Lower lobe of right lung (tissue), 2 donors: ENCODE data around the gene DHDH. TPM values are rescaled to one million over a fixed set of nuclear protein-coding genes. Genes with fewer than 3 reads are reported as not detected.

Experiments
- ATAC-seq, 2 donors: fragments of 200-7000 bp; cut with Tn5 transposase; one replicate each; pipeline ENCODE4 v1.9.1; 2020 to 2022; ENCODE audit warnings: mild to moderate bottlenecking in 2 of 2, moderate library complexity in 2 of 2
- DNase-seq: peaks from one replicate; pipeline ENCODE4 v3.0.0-alpha.2; 2020
- H3K27ac ChIP-seq: fragments of 200-600 bp; one replicate; pipeline ENCODE4 v1.8.0; 2022
- H3K27me3 ChIP-seq: fragments of 200-600 bp; one replicate; pipeline ENCODE4 v1.8.0; 2022; ENCODE audit warnings: low read depth
- H3K36me3 ChIP-seq: fragments of 200-600 bp; one replicate; pipeline ENCODE4 v1.8.0; 2022; ENCODE audit warnings: mild to moderate bottlenecking
- H3K4me1 ChIP-seq: fragments of 200-600 bp; one replicate; pipeline ENCODE4 v1.8.0; 2022
- H3K4me3 ChIP-seq: fragments of 200-600 bp; one replicate; pipeline ENCODE4 v1.8.0; 2022; ENCODE audit warnings: mild to moderate bottlenecking
- H3K9me3 ChIP-seq: fragments of 200-600 bp; one replicate; pipeline ENCODE4 v1.8.0; 2022
- intact Hi-C: fragments of 100-400 bp; cut with DNase I; formaldehyde crosslinking; loops from one replicate; pipeline ENCODE4 v1.11.0; 2022
- total RNA-seq: library from RNA; stranded (reverse); fragmentation: NEBNext Ultra II Directional; extraction: Animal tissue kit (Norgen Biotek cat#: 25700); gene quantifications from one replicate; pipeline ENCODE4 v1.2.1, GENCODE V29; 2021
- TF ChIP-seq, protein P1 (sequence below): fragments of 200-600 bp; IDR thresholded peaks from one replicate; pipeline ENCODE4 v1.8.0; 2022; ENCODE audit warnings: antibody characterized with exemption, mild to moderate bottlenecking
- donor health status: DM: no; HTN: yes; CAD: no; lungs with severe emphysema.

The DHDH gene
- total RNA-seq, 1 donor from 2014 or later: 1.9 TPM

DNA sequence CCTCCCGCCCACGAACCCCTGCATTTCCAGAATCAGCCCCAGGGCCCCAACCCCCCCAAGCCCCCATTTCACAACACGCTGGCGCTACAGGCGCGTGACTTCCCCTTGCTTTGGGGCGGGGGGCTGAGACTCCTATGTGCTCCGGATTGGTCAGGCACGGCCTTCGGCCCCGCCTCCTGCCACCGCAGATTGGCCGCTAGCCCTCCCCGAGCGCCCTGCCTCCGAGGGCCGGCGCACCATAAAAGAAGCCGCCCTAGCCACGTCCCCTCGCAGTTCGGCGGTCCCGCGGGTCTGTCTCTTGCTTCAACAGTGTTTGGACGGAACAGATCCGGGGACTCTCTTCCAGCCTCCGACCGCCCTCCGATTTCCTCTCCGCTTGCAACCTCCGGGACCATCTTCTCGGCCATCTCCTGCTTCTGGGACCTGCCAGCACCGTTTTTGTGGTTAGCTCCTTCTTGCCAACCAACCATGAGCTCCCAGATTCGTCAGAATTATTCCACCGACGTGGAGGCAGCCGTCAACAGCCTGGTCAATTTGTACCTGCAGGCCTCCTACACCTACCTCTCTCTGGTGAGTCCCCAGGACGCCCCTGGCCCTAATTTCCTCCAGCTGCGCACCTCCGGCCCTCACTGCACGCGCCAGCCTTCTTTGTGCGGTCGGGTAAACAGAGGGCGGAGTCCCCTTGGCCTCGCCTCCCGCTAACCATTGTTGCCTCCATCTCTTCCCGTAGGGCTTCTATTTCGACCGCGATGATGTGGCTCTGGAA, 31.7 kb downstream of the DHDH start, which contains the start of gene FTL:
Gene FTL (plus strand): TSS at position 270 of the 766 bp plus-strand sequence. CDS start 199 bp downstream, at position 469.
- TF ChIP-seq, protein P1, sequence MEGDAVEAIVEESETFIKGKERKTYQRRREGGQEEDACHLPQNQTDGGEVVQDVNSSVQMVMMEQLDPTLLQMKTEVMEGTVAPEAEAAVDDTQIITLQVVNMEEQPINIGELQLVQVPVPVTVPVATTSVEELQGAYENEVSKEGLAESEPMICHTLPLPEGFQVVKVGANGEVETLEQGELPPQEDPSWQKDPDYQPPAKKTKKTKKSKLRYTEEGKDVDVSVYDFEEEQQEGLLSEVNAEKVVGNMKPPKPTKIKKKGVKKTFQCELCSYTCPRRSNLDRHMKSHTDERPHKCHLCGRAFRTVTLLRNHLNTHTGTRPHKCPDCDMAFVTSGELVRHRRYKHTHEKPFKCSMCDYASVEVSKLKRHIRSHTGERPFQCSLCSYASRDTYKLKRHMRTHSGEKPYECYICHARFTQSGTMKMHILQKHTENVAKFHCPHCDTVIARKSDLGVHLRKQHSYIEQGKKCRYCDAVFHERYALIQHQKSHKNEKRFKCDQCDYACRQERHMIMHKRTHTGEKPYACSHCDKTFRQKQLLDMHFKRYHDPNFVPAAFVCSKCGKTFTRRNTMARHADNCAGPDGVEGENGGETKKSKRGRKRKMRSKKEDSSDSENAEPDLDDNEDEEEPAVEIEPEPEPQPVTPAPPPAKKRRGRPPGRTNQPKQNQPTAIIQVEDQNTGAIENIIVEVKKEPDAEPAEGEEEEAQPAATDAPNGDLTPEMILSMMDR: no peak
- ATAC-seq: peak; percentile 91 to 93
- Histone ChIP-seq H3K36me3 (peaks cover 46% of the 10 kb centered on the region), H3K9me3 (no peaks in the 10 kb centered on the region), H3K27ac (peak within 1 kb of the TSS; percentile 93), H3K4me1 (peaks cover 52% of the 10 kb centered on the region), H3K4me3 (peak within 1 kb of the TSS; percentile 96), H3K27me3 (no peaks in the 10 kb centered on the region)
- intact Hi-C loops: no loop called here
- peak; percentile 99 for DNase-seq

DNA sequence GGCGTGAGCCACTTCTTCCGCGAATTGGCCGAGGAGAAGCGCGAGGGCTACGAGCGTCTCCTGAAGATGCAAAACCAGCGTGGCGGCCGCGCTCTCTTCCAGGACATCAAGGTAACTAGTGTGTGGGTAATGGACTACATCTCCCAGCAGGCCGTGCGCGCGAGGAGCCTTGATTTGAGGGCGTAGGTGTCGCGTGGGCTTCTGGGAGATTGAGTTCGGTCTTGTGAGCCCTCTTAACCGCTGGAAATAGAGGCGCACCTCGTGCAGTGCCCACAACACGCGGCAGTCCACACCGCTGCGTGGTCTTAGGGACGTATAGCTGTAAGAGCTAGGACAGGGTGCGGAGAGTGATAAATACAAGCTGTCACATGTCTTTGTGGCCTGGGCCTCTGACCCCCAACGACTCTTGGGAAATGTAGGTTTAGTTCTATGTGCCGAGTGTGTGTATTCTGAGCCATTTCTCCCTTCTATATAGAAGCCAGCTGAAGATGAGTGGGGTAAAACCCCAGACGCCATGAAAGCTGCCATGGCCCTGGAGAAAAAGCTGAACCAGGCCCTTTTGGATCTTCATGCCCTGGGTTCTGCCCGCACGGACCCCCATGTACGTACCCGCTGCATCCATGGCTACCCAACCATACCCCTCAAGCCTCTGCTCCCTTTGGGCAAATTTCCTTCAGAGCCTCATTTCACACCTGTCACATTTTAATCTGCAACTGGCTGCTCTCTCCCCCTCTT, 32.5 kb downstream of the DHDH start:
- Histone ChIP-seq H3K27ac (peak overlapping the region; percentile 93), H3K4me3 (peak overlapping the region; percentile 96), H3K27me3 (no peaks in the 10 kb centered on the region), H3K36me3 (peaks cover 51% of the 10 kb centered on the region), H3K9me3 (no peaks in the 10 kb centered on the region), H3K4me1 (peaks cover 55% of the 10 kb centered on the region)
- ATAC-seq: peak; percentile 66 to 77
- intact Hi-C loops: no loop called here
- DNase-seq: peak; percentile 93
- TF ChIP-seq, protein P1: no peak

DNA sequence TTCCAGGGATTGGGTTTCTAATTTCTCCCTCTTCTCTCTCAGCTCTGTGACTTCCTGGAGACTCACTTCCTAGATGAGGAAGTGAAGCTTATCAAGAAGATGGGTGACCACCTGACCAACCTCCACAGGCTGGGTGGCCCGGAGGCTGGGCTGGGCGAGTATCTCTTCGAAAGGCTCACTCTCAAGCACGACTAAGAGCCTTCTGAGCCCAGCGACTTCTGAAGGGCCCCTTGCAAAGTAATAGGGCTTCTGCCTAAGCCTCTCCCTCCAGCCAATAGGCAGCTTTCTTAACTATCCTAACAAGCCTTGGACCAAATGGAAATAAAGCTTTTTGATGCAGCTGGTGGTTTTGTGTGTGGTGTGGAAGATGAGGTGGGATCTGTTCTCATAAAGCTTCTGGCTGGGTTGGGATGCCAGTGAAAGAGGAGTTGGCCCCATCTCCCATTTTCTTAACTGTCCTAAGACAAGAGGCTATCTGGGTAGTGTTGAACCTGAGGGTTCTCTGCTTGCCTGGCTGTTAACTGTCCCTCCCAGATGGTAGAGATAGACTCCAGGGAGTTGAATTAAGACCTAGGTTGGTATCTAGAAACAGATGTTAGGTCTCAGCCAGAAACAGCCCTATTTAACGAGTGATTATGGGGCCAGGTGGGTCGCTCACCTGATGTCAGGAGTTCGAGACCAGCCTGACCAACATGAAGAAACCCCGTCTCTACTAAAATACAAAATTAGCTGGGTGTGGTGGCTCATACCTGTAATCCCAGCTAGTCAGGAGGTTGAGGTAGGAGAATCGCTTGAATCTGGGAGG, 33.2 kb downstream of the DHDH start:
- no peak for DNase-seq
- ATAC-seq: no peak
- peaks cover 55% of the 10 kb centered on the region for H3K4me1 ChIP-seq
- TF ChIP-seq, protein P1: no peak
- H3K27me3 ChIP-seq: no peaks in the 10 kb centered on the region
- intact Hi-C loops: no loop called here
- peaks cover 55% of the 10 kb centered on the region for H3K36me3 ChIP-seq
- H3K27ac ChIP-seq: peak overlapping the region; percentile 93
- H3K4me3 ChIP-seq: peak overlapping the region; percentile 96
- H3K9me3 ChIP-seq: no peaks in the 10 kb centered on the region

DNA sequence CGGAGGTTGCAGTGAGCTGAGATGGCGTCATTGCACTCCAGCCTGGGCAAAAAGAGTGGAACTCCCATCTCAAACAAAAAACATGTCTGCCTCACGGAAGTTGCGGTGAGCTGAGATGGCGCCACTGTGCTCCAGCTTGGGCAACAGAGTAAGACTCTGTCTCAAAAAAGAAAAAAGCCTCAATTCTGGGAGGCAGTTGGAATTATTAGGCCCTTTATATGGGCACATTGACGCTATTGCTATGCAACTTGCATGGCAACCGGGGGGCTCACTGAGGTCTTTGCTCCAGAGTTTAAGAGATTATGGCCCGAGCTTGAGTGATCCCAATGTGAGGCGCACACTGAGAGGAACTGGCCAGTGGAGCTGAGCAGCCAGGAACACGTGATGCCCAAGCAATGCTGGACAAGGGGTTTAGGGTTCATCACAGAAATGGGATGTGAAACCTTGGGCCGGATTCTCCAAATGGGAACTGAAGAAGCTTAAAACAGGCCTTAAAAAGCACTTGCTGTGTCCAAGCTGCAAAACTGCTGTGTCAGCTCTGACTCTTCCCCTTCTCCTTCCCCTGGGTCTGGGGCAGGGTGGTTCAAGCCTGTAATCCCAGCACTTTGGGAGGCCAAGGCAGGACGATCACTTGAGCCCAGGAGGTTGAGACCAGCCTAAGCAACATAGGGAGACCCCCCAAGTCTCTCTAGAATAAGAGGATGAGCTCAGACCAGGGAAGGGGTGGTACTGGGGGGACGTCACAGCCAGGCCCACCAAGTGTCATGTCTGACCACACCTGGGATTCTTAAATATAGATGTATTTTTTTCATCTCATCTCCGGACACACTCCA, 34.1 kb downstream of the DHDH start:
- Histone ChIP-seq H3K27me3 (no peaks in the 10 kb centered on the region), H3K9me3 (no peaks in the 10 kb centered on the region), H3K27ac (peak overlapping the region; percentile 93), H3K4me1 (peaks cover 47% of the 10 kb centered on the region), H3K36me3 (peaks cover 63% of the 10 kb centered on the region), H3K4me3 (peak overlapping the region; percentile 96)
- ATAC-seq (peak in 1 of 2 donors; percentile 5), DNase-seq (peak; percentile 77)
- intact Hi-C loops: no loop called here
- TF ChIP-seq, protein P1: no peak
